ENCODE measurements around the gene MACROH2A1. TPM values are rescaled to one million over a fixed set of nuclear protein-coding genes. Genes with fewer than 3 reads are reported as not detected.

The MACROH2A1 gene
- total and polyA plus RNA-seq, 8 donors: 183 to 309 (median 235) TPM

DNA sequence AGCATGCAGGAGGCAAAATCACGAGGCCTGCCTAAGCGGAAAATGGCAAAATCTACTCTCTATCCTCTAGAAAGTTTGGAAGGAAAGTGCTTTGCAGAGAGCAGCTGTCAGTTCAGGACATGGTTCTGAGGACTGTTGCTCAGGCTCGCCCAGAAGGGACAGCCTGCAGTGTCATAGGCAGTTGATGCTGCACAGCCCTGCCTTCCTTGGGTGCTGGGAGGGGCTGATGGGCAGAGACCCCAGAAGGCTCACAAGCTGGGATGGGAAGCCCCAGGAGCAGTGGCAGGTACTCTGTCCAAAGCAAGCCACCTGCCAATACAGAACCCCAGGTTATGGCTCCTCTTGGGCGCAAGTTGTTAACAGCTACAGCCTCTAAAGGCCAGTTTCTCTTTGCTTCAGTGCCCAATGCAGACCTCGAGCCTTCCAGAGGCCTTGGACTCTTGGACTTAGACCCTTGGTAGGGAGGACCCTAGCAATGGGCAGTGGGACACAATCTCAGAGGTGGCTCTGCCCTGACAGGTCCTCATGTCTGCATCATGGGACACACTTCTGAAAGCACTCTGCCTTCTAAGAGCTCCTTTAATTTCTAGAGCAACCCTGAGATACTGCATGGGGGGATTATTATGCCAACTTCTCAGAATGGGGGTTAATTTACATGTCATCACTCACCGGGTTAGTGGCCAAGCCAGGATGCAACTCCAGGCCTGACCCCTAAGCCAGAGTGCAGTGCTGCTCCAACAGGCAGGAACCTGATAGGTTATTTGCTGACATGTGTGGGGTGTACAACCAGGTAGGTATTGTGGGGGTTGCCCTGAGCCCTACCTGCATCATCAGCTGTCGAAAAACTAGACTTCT, 57.1 kb downstream of the MACROH2A1 start:
- H3K4me1 ChIP-seq: no peaks in the 10 kb centered on the region
- H3K4me3 ChIP-seq: no peak overlapping the region
- TF ChIP-seq, protein P1, sequence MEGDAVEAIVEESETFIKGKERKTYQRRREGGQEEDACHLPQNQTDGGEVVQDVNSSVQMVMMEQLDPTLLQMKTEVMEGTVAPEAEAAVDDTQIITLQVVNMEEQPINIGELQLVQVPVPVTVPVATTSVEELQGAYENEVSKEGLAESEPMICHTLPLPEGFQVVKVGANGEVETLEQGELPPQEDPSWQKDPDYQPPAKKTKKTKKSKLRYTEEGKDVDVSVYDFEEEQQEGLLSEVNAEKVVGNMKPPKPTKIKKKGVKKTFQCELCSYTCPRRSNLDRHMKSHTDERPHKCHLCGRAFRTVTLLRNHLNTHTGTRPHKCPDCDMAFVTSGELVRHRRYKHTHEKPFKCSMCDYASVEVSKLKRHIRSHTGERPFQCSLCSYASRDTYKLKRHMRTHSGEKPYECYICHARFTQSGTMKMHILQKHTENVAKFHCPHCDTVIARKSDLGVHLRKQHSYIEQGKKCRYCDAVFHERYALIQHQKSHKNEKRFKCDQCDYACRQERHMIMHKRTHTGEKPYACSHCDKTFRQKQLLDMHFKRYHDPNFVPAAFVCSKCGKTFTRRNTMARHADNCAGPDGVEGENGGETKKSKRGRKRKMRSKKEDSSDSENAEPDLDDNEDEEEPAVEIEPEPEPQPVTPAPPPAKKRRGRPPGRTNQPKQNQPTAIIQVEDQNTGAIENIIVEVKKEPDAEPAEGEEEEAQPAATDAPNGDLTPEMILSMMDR (IDR thresholded peaks at IDR 0.05): no peak
- peaks cover 0 to 100% of the 10 kb centered on the region in 2 donors for H3K36me3 ChIP-seq
- H3K9me3 ChIP-seq: no peaks in the 10 kb centered on the region
- H3K27ac ChIP-seq: no peak overlapping the region
- ATAC-seq (no peak), DNase-seq (no peak)
- no peaks in the 10 kb centered on the region for H3K27me3 ChIP-seq
- intact Hi-C loops (cut with DNase I): no loop called here

DNA sequence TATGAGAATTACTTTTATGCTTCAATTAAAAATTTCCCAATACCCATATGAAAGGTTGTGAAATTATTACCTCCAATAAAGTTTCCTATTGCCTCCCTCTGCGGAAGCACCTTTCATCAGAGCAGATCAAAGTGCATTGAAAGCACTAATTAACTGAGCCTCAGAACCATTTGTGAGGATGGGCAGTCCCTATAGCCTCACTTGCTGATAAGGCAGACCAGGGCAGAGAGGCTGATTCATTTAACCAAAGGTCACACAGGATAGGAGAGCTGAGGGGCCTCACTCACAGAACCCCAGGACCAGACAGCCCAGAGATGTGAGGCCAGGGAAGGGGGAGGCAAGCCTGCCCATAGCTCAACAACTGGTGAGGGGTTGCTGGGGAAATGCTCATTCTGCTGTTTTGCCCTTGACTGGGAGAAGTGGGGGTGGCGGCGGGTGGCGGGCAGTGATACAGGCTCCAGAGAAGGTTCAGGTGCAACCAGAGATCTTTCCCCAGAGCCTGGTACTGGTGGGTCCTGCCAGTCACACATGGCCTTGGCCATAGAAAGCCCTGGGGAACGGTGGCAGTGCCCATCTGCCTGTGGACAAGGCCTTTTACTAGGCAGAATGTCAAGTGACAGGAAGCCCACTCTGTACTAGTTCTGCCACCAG, 57.9 kb downstream of the MACROH2A1 start:
- DNase-seq (no peak), ATAC-seq (no peak)
- TF ChIP-seq, protein P1 (IDR thresholded peaks at IDR 0.05): no peak
- Histone ChIP-seq H3K27ac (no peak overlapping the region), H3K4me3 (no peak overlapping the region), H3K36me3 (peaks cover 0 to 100% of the 10 kb centered on the region in 2 donors), H3K4me1 (no peaks in the 10 kb centered on the region), H3K9me3 (no peaks in the 10 kb centered on the region), H3K27me3 (no peaks in the 10 kb centered on the region)
- intact Hi-C loops (cut with DNase I): no loop called here

DNA sequence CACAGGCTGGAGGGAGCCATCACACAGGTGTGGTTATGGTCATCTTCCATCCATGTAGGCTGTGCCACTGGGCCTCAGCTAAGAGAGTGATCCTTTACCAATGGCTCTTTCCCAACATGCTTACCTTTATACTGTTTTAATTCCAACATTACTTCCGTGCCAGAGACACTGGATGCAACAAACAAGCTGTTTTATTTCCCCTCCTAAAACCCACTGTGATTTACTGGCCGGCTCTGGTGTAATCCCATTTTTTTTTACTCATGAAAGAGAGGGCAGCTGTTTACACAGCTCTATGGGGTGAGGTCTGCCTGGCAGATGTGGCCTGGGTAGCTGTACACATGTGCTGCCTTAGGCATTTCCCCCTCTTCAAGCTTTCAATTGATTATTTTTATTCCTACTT, 58.5 kb downstream of the MACROH2A1 start:
- no peak for ATAC-seq
- Histone ChIP-seq H3K9me3 (no peaks in the 10 kb centered on the region), H3K36me3 (peaks cover 0 to 100% of the 10 kb centered on the region in 2 donors), H3K4me3 (no peak overlapping the region), H3K27me3 (no peaks in the 10 kb centered on the region), H3K4me1 (no peaks in the 10 kb centered on the region), H3K27ac (no peak overlapping the region)
- intact Hi-C loops (cut with DNase I): no loop called here
- TF ChIP-seq, protein P1 (IDR thresholded peaks at IDR 0.05): no peak
- no peak for DNase-seq

DNA sequence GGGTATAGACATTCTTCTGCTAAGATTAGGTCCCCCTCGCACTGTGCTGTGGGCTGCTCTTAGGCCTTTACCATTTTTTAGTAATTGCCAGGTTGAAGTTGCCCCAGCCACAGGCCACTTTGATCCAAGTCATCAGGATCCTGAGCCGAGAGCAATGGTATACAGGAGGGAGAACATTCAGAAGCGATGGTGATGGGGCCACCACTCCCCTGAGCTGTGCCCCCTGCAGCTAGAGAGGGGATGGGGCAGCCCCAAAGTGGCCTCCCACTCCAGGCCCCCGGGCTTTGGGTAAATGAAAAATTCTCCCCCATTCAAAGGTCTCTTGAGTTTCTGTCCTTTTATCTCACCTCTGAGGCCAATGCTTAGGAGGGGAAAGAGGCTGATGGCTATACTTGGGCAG, 59.4 kb downstream of the MACROH2A1 start:
- Histone ChIP-seq H3K9me3 (no peaks in the 10 kb centered on the region), H3K27ac (no peak overlapping the region), H3K36me3 (peaks cover 0 to 100% of the 10 kb centered on the region in 2 donors), H3K4me1 (no peaks in the 10 kb centered on the region), H3K4me3 (no peak overlapping the region), H3K27me3 (no peaks in the 10 kb centered on the region)
- intact Hi-C loops (cut with DNase I): no loop called here
- no peak for DNase-seq
- TF ChIP-seq, protein P1 (IDR thresholded peaks at IDR 0.05): no peak
- ATAC-seq: no peak

DNA sequence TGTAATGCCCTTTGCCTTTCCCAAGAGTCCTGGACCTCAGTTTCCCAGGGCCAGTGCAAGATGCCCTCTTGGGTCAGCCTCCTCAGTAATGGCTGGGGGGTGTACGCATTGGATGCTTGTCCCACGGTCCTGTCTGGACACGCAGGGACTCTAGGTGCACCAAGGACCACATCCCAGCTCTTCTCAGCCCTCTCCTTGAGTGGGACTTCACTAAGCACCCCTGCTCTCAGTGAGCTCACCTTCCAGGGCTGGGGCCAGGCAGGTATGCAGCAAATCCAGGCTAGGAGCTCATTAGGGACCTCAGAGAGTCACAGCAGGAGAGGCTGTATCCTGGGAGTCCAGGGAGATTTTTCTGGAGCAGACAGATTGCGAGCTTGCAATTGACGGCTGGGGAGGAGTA, 59.8 kb downstream of the MACROH2A1 start:
- ATAC-seq: no peak
- H3K36me3 ChIP-seq: peaks cover 0 to 100% of the 10 kb centered on the region in 2 donors

More for the DNA sequence above, 59.8 kb downstream of the MACROH2A1 start:
- no peak for DNase-seq
- intact Hi-C loops (cut with DNase I): no loop called here
- H3K27me3 ChIP-seq: no peaks in the 10 kb centered on the region
- no peak overlapping the region for H3K4me3 ChIP-seq
- no peaks in the 10 kb centered on the region for H3K4me1 ChIP-seq
- no peak overlapping the region for H3K27ac ChIP-seq
- TF ChIP-seq, protein P1 (IDR thresholded peaks at IDR 0.05): no peak
- H3K9me3 ChIP-seq: no peaks in the 10 kb centered on the region

Data from left lung (tissue), 10 donors.